Erythroblast (primary cell): ENCODE data around the gene CADPS2.

Experiments
- GATA1 ChIP-seq: IDR thresholded peaks from 2 replicates; pipeline ENCODE4 v1.6.1; 2011; ENCODE audit warnings: low read depth, mild to moderate bottlenecking, control low read depth, low read length, moderate library complexity
- POLR2A ChIP-seq: IDR thresholded peaks from 2 replicates; pipeline ENCODE4 v1.6.1; 2011; ENCODE audit warnings: mild to moderate bottlenecking, low read length

DNA sequence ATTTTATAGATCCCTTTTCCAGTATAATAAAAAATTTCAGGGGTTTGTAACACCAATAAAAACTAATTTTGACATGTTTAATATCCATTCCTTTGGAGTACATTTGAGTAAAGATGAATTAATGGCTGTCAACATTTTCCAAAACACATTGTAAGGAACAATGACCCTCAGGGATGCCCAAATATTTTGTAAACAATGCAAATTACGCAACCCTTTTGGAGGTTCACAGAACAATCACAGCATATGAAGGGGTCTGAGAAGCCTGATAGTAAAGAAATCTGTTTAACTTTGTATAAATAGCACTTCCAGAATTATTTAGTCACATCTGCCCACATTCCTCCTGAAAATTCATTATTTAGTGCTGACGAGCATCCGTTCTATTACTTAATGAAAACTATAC, 428.9 kb downstream of the CADPS2 start:
- TF ChIP-seq POLR2A, result no peak
- TF ChIP-seq GATA1, result no peak
